Suppressor macrophage treated with lipopolysaccharide for 4 hours (primary cell): Measurements from ENCODE around the gene NME4.
A peak's percentile ranks its signal among the peaks of the same experiment; 100 is the strongest.
"Not testable (repeated sequence)": the region's sequence is repeated elsewhere in the genome, so short reads cannot be mapped to it uniquely, and the experiment has no call there.

Experiments used
- DNase-seq: peaks from one replicate; pipeline ENCODE4 v3.0.0-alpha.2; 2020

NME4 gene

DNA sequence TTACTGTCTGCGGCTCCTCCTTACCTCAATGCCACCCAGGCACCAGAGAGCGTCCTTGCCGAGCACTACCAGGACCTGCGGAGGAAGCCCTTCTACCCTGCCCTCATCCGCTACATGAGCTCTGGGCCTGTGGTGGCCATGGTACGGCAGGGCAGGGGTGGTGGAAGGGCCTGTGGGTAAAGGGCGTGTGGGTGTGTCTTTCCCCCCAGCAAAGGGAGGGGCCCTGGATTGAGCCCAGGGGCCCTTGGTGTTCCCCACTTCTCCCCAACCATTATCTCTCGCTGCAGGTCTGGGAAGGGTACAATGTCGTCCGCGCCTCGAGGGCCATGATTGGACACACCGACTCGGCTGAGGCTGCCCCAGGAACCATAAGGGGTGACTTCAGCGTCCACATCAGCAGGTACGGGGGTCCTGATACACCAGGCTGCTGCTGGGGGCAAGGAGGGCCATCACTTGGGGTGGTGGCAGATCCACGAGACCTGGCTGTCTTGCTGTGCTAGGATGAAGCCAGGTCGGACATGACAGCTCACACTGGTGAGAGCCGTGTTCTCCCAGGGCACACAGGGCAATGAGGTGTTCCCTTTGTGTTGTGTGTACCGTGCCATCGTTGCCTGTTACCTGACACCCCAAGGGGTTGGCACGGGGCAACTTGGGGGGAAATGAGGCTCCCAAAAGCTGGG is 2.5 kb downstream of the NME4 start:
- DNase-seq: no peak

- DNase-seq: no peak
Observed at GRCh38 chr16:400061-400591, 3.1 kb downstream of the NME4 start.

DNA sequence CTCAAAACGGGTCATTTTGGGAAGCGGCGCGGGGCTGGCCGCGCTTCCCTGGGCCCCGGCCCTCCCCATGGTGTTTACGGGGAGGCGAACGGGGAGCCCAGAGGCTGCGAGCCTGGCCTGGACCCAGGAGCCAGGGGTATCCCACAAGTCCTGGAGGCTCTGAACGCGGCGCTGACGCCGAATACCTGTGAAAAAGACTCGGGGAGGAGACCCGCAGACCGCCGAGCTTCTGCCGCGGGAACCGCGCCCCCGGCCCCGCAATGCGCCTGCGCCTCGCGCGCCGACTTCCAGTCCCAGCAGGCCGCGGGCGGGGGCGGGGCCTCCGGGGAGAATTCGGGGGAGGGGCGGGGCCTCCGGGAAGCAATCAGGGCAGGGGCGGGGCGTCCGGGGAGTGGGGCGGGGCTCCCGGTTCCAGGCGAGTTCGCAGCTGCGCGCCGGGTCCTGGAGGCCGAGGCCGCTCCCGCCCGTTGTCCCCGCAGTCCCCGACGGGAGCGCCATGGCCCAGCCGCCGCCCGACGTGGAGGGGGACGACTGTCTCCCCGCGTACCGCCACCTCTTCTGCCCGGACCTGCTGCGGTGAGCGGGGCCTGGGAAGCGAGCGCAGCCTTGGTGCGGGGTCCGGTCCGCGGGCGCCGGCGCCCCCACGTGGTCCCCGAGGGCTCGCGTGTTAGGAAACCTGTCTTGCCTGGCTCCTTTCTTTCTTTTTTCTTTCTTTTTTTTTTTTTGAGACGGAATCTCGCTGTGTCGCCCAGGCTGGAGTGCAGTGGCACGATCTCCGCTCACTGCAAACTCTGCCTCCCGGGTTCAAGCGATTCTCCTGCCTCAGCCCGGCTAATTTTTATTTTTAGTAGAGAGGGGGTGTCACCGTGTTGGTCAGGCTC is 4.7 kb downstream of the NME4 start, which contains the start of gene DECR2:
Gene DECR2, plus strand, starts transcription at position 418 of the 881 bp plus-strand sequence. Its CDS starts 79 bp downstream, at position 497.
- DNase-seq: peak; percentile 98

DNA sequence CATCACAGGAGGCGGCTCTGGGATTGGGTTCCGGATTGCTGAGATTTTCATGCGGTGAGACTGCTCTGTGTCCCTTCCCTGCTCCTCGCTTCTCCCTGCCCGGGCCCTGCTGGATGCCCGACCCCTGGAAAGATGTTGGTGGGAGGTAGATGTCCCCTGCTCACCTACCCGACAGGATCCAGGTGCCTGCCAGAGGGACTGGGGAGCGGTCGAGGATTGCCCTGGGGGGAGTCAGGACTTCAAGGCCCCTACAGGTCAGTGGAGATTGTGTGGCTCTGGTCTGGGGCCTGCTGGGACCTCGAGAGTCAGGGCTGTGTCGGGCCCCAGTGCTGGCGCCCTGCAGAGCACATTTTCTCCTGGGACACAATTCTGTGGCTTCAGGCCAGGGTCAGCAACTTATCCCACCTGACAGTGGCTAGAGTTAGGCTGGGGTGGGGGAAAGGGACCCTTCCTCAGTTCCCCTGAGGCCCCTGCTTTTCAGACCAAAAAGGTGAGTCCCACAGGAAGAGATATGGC is 8.0 kb downstream of the NME4 start:
- DNase-seq: no peak

GRCh38 chr16:405548-406506 is 8.8 kb downstream of the NME4 start:
- no peak for DNase-seq

DNA sequence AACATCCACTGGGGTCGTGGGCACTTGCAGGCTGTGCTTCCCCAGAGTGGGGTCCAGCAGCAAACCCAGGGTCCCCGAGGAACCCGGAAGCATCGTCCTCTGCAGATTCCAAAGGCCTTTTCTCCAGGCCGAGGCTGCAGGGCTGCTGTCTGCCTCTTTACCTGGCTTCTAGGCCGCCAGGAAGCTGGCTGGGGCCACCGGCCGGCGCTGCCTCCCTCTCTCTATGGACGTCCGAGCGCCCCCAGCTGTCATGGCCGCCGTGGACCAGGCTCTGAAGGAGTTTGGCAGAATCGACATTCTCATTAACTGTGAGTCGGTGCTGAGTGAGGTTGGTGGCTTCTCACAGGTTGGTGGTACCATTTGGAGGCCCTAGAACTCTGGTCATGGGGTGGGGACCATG is 10.3 kb downstream of the NME4 start:
- no peak for DNase-seq

DNA sequence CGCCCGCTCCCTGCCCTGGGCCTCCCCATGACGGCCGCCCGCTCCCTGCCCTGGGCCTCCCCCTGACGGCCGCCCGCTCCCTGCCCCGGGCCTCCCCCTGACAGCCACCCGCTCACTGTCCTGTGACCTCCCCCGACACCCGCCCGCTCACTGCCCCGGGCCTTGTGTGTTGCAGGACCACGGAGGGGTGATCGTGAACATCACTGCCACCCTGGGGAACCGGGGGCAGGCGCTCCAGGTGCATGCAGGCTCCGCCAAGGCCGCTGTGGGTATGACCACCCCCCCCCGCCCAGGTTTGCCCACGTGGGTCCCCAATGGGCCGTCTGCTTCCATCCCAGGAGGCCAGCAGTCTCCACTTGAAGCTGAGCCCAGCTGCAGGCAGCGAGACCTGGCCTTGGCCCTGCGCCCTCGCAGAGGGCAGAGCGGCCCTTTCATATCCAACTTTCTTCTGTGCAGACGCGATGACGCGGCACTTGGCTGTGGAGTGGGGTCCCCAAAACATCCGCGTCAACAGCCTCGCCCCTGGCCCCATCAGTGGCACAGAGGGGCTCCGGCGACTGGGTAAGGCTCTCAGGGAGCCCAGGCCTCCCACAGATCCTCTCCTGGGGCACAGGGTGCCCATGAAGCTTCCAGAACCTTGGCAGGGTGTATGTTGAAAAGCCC is 13.6 kb downstream of the NME4 start:
- DNase-seq: no peak

- DNase-seq: no peak
Observed at GRCh38 chr16:411576-412265, 14.7 kb downstream of the NME4 start.

DNA sequence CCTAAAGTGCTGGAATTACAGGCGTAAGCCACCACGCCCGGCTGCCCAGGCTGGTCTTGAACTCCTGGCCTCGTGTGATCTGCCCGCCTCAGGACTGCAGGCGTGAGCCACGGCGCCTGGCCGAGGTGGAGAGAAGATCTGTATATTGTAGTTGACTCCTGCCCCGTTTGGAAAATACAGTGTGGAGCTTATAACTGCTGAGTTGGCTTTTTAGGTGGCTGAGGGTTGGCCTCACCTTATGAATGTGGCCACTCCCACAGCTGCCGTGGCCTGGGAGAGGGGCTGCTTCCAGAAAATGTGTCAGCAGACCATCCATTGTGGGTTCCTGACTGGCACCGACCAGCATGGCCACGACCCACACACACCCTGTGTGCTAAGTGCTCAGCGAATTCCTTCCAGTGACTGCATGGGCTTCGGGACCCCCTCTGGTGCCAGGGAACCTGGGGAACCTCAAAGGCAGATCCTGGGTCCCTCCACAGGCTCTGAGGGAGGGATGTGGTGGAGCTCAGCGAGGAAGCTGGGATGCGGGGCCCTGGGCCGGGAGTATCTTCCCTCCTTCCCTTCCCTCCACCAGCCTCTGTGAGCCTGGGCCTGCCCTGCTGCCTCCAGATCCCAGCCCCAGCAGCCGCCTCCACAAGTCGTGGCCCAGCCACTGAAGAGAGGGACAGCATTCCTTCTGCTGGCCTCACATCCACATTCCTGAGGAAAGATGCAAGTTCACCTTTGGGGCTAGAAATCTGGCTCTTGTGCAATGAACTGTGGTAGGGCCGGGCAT is 17.6 kb downstream of the NME4 start:
- DNase-seq: no peak

GRCh38 chr16:415170-415498 is 18.1 kb downstream of the NME4 start:
- DNase-seq: not testable (repeated sequence)

DNA sequence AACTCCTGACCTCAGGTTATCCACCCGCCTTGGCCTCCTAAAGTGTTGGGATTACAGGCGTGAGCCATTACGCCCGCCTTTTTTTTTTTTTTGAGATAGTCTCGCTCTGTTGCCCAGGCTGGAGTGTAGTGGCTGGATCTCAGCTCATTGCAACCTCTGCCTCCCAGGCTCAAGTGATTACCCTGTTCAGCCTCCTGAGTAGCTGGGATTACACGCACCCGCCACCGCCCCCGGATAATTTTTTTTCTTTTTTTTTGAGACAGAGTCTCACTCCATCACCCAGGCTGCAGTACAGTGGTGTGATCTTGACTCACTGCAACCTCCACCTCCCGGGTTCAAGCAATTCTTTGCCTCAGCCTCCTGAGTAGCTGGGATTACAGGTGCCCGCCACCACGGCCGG is 25.2 kb downstream of the NME4 start:
- not testable (repeated sequence) for DNase-seq

DNA sequence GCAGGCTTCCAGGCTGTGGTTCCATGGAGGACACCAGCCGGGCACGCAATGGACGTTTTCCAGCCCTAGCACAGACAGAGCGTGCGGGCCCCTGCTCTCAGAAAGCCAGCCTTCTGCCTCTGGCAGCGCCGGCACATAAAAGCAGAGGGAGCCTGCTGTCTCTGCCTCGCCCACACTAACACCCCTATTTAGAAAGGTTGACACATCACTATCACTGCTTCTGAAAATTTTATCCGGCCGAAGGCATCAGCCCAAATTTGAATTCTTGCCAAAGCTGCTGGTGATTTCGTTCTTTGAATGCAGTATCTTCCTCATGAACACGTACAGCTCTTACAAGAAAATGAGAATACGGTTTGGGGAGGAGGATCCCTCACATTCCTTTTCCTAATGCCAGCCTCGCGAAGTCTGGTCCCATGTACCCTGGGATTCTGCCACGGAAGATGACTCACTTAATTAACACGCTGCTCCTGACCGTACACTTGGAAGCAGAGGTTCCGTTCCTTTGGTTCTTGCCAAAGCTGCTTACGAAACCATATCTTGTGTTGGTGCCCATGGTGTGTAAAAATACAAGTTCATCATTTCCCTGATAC is 27.1 kb downstream of the NME4 start:
- DNase-seq: peak; percentile 45

- DNase-seq: peak; percentile 12
Observed at GRCh38 chr16:424623-425081, 27.7 kb downstream of the NME4 start.

DNA sequence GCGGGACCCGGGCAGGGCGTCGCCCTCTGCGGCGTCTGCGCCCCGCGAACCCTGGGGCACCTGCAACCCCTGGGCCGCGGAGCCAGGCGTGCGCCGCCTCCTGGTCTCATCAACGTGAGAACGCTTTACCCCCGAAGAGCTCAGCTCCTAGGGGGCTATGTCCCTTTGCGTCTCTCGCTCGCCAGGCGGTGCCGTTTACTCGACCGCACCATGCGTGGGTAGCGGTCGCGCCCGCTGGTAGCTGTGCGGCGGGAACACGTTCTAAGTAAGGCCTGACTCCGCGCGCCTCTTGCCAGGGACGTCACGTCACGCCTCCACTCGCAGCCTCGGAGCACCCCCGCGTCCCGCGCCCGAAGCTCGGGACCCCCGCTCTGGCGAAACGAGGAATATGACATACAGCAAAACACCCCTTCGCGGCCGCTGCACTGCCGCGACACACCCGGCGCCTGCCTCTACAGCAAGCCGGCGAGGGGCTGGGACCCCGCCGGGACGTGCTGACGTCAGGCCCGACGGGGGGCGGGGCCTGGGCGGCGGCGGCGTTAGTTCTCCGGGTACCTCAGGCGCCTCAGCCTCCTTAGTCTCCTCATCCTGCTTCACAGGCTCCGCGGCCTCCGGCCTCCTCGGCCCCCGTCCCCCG is 28.2 kb downstream of the NME4 start, which contains the start of gene RAB11FIP3:
Gene RAB11FIP3, plus strand, starts transcription at position 568 of the 637 bp plus-strand sequence. CDS start 358 bp downstream, outside the sequence.
- DNase-seq: peak; percentile 77

GRCh38 chr16:425740-426114 is 28.7 kb downstream of the NME4 start:
- peak; percentile 31 for DNase-seq

DNA sequence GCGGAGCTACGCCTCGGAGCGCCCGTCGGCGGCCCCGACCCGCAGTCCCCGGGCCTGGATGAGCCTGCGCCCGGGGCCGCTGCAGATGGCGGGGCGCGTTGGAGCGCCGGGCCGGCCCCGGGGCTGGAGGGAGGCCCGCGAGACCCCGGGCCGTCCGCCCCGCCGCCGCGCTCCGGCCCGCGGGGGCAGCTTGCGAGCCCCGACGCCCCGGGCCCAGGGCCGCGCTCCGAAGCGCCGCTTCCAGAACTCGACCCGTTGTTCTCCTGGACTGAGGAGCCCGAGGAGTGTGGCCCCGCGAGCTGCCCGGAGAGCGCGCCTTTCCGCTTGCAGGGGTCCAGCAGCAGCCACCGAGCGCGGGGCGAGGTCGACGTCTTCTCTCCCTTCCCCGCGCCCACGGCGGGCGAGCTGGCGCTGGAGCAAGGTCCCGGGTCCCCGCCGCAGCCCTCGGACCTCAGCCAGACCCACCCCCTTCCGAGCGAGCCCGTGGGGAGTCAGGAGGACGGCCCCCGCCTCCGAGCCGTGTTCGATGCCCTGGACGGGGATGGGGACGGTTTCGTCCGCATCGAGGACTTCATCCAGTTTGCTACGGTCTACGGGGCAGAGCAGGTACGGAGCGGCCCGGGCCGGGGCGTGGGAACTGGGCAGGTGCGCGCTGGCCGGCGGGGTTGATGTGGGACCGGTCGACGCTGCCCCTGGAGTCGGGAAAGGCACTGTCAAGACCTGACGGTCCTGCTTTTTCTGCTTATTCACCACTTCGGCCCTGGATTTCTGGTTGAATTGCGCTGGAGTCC is 29.3 kb downstream of the NME4 start:
- no peak for DNase-seq

DNA sequence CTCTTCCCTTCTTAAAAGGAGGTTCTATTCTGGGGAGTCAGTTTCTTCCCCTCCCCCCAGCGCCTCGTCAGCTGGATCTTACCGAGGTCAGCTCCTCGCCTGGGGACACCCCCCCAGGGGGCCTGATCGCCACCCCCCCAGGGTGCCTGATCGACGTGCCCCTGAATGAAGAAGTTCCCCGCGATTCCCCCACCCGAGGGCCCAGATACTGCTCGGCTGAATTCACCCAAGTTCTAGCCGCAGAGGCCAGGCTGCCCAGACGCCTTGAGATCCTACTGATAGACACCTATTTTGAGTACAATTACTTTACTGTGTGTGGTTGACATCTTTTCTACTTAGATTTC is 29.9 kb downstream of the NME4 start:
- DNase-seq: no peak

DNA sequence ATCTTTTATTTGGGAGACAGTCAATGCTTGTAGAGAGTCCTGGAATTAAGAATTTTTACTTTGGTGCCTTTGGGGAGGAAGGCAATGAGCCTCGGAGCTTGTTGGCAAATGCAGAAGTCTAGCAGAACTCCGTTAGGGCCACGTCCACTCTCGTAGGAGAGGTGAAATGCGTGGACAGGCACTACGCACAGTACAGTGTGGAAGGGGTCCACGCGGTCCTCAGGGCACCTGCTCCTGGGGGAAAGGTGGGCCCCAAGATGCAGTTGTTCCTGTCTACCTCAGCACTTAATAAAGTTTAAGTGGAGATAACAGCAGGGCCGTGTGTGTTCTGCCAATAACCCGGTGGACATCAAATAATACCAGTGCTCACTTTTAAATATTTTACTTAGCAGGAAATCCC is 30.3 kb downstream of the NME4 start:
- no peak for DNase-seq

GRCh38 chr16:430904-431303 is 33.9 kb downstream of the NME4 start:
- no peak for DNase-seq
